Purkinje cell (primary cell): ENCODE measurements around the gene ARMH1. TPM values are rescaled to one million over a fixed set of nuclear protein-coding genes. Genes with fewer than 3 reads are reported as not detected.

ENCODE experiments used
- polyA plus RNA-seq: library from polyadenylated mRNA; unstranded; fragments of >200 nt; fragmentation: Nextera tagmentation; gene quantifications from 2 replicates; pipeline ENCODE4 v1.2.1, GENCODE V29; 2014

Gene ARMH1
- 3.7 TPM in 1 of 2 replicates, not detected in the other for polyA plus RNA-seq

DNA sequence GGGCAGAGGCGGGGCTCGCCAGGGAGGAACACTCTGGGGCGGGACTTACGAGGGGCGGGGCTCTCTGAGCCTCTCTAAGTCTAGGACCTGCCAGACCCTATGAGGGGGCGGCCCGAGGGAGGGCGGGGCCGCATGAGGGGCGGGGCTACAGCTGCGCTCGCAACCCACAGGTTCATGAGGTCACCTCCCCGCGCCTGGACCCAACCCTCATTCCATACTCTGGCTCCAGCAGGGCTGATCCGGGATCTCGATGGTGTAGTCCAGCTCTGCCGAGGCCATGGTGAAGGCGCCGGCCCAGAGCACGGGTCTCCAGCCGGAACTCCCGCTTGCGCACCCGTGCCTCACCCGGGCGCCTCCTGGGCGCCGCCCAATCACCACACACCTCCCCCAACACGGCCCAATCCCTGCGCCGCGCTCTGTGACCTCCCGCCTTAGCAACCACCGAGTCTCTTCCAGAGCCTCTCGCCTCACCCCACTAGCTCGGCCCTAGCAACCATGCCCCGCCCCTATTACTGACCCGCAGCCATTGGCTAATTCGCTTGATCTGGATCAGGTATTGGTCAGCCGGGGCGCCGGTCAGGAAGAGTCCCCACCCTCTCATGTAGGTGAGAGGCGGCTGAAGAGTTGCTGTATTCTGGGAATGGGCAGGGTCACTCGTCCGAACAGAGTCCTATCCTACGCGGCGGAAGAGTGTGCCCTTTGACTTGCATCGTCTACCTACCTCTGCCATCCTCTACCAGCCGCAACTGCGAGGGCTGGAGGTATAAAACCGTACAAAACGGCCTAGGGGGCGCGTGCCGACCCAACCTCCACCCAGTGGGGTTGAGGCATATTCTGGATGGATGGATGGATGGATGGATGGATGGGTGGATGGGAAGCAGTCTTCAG lies at the start of gene ARMH1, which contains the start of gene TMEM53:
Gene ARMH1, plus strand, starts transcription at position 602 of the 888 bp plus-strand sequence. CDS start 14,984 bp downstream, outside the sequence.
Gene TMEM53, minus strand, starts transcription at position 369 of the 888 bp plus-strand sequence. Its CDS starts 90 bp downstream, at position 279.

DNA sequence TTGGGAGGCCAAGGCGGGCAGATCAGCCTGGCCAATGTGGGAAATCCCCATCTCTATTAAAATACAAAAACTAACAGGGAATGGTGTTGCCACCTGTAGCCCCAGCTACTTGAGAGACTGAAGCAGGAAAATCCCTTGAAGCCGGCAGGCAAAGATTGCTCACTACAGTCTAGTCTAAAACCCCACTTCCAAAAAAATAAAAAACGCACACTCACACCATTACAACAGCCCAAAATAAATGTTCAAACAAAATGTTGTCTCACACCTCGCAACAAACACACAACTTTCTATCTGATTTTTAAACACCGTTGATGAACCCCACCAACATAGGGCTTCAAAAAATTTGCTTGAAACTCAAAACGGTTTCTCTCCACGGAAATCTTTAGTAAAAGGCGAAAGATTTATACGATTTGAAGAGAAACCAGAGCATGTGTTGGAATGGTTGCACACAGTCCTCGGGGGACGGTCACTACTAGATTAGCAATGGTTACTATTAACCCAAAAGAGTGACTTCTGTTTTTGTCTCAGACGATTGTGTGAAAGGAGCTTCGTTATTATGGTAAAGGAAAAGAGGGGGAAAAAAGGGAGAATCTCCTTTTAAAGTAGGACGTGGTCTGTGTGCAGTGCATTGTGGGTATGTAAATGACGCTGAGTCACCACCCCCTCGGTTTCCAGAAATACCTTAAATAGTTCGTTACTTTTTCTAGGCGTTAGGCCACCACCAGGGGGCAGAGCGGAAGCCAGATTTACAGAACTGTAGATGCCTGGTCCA lies 56.4 kb downstream of the ARMH1 start, which contains the start of gene RNU5D-1:
Gene RNU5D-1, minus strand, starts transcription at position 430 of the 772 bp plus-strand sequence.

DNA sequence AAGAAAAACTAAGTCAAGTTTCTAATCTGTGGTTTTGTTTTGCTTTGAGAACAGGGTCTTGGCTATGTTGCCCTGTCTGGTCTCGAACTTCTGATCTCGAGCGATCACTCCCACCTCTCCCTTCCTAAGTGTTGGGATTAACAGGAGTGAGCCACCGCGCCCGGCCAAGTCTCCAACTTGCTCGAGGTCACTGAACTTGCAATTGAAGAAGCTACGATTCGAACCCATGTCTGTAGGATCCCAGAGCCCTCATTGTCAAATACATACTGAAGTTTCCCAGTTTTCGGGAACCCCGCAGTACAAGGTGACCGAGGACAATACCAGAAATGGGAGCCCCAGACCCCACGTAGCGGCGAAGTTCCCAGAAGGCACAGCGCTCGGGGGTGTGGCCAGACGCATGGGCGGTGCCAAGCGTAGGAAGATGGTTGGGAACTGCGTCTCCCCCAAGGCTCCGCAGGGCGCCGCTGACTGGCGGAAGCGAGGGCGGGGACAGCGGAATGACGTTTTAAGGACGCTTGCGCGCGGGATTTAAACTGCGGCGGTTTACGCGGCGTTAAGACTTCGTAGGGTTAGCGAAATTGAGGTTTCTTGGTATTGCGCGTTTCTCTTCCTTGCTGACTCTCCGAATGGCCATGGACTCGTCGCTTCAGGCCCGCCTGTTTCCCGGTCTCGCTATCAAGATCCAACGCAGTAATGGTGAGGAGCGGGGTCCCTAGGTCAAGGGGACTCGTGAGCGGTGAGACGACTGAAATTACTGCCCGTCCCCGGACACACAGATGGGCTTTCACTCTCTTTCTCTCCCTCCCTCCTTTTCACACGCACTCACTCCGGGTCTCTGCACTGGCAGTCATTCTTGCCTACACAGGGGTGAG lies 65.0 kb downstream of the ARMH1 start, which contains the start of gene KIF2C:
Gene KIF2C, plus strand, starts transcription at position 531 of the 872 bp plus-strand sequence. Its CDS starts 96 bp downstream, at position 627.

Other genes starting within 250 kb of the ARMH1 start
- 5.8 and 6.1 TPM in 2 replicates for gene TMEM53, start 233 bp upstream of the ARMH1 start, polyA plus RNA-seq
- gene RNU5D-1, start 56.5 kb downstream of the ARMH1 start, polyA plus RNA-seq = not detected in 2 replicates
- gene KIF2C, start 65.1 kb downstream of the ARMH1 start, polyA plus RNA-seq = not detected in 2 replicates
- 456 and 523 TPM in 2 replicates for gene RPS8, start 100.8 kb downstream of the ARMH1 start, polyA plus RNA-seq
- 0.15 TPM in 1 of 2 replicates, not detected in the other for gene BEST4, start 113.5 kb downstream of the ARMH1 start, polyA plus RNA-seq
- gene PLK3, start 125.7 kb downstream of the ARMH1 start, polyA plus RNA-seq = 3.9 TPM in 1 of 2 replicates, not detected in the other
- gene DYNLT4, start 132.6 kb downstream of the ARMH1 start, polyA plus RNA-seq = not detected in 2 replicates
- not detected in 2 replicates for gene BTBD19, start 133.8 kb downstream of the ARMH1 start, polyA plus RNA-seq
- gene PTCH2, start 168.5 kb downstream of the ARMH1 start, polyA plus RNA-seq = 0.46 and 0.76 TPM in 2 replicates